ENCODE measurements around the gene SULT1B1.

GRCh38 chr4:69727426-69727825, 33.0 kb downstream of the SULT1B1 start:
- TF ChIP-seq CTCF (conservative IDR thresholded peaks at IDR 0.05; ENCODE audit: low read length): no peak
- TF ChIP-seq EZH2phosphoT487 (IDR thresholded peaks at IDR 0.05; ENCODE audit: borderline replicate concordance, low read depth, low read length): no peak
